ENCODE measurements around the gene MLLT6. TPM values are rescaled to one million over a fixed set of nuclear protein-coding genes. Genes with fewer than 3 reads are reported as not detected.

Gene MLLT6
- total and polyA plus RNA-seq, 10 donors, result 27.3 to 244 (median 143) TPM

- Histone ChIP-seq H3K36me3 (peaks cover 0 to 43% (median 0%) of the 10 kb centered on the region in 6 donors), H3K4me1 (peaks cover 34 to 92% (median 70%) of the 10 kb centered on the region in 6 donors), H3K27me3 (replicated peaks in 1 of 7) (no peaks in the 10 kb centered on the region), H3K9me3 (no peaks in the 10 kb centered on the region), H3K27ac (peak overlapping the region in 7 of 8 donors; percentile 33 to 93 (median 88)), H3K4me3 (peak overlapping the region in 2 of 8 donors; percentile 72 to 79)
- intact Hi-C loops (cut with DNase I; ENCODE audit: low total_unique reads), result loop anchor here (2.0 kb wide), 1 partner anchor 55 kb away; no protein-coding TSS in a partner anchor
- DNase-seq, result no peak
- TF ChIP-seq POLR2AphosphoS5 (IDR thresholded peaks at IDR 0.05) (no peak), CTCF (IDR thresholded peaks at IDR 0.05 in 8 of 11, conservative IDR thresholded peaks at IDR 0.05 in 3 of 11) (no peak), POLR2A (IDR thresholded peaks at IDR 0.05) (no peak)
- 64 to 80% (median 77%) methylated on average over 6 to 8 of the region's 8 CpGs for WGBS, 5 donors
Observed at GRCh38 chr17:38731526-38732294, 26.6 kb downstream of the MLLT6 start.

GRCh38 chr17:38732376-38733281 is 27.6 kb downstream of the MLLT6 start:
- WGBS, 5 donors, result 83 to 88% (median 83%) methylated on average over 5 to 7 of the region's 7 CpGs
- peaks cover 30 to 82% (median 62%) of the 10 kb centered on the region in 6 donors for H3K4me1 ChIP-seq
- no peak for DNase-seq
- peaks cover 0 to 52% (median 0%) of the 10 kb centered on the region in 6 donors for H3K36me3 ChIP-seq
- no peaks in the 10 kb centered on the region for H3K27me3 ChIP-seq (replicated peaks in 1 of 7)
- intact Hi-C loops (cut with DNase I; ENCODE audit: low total_unique reads), result loop anchor here (2.0 kb wide), 1 partner anchor 56 kb away; no protein-coding TSS in a partner anchor
- no peaks in the 10 kb centered on the region for H3K9me3 ChIP-seq
- TF ChIP-seq POLR2AphosphoS5 (IDR thresholded peaks at IDR 0.05) (no peak), POLR2A (IDR thresholded peaks at IDR 0.05) (no peak), CTCF (IDR thresholded peaks at IDR 0.05 in 8 of 11, conservative IDR thresholded peaks at IDR 0.05 in 3 of 11) (no peak)
- peak overlapping the region in 3 of 8 donors; percentile 91 to 93 (median 91) for H3K27ac ChIP-seq
- H3K4me3 ChIP-seq, result no peak overlapping the region

- peak overlapping the region in 2 of 8 donors; percentile 91 to 93 for H3K27ac ChIP-seq
- no peaks in the 10 kb centered on the region for H3K27me3 ChIP-seq (replicated peaks in 1 of 7)
- H3K36me3 ChIP-seq, result peaks cover 0 to 59% (median 1%) of the 10 kb centered on the region in 6 donors
- H3K4me3 ChIP-seq, result no peak overlapping the region
- TF ChIP-seq CTCF (IDR thresholded peaks at IDR 0.05 in 8 of 11, conservative IDR thresholded peaks at IDR 0.05 in 3 of 11) (peak in 2 of 11 experiments; percentile 19 to 26), POLR2AphosphoS5 (IDR thresholded peaks at IDR 0.05) (peak in 1 of 3 donors; percentile 49), POLR2A (IDR thresholded peaks at IDR 0.05) (no peak)
- DNase-seq, result no peak
- H3K9me3 ChIP-seq, result no peaks in the 10 kb centered on the region
- WGBS, 5 donors, result 73 to 87% (median 80%) methylated on average over 8 to 9 of the region's 9 CpGs
- intact Hi-C loops (cut with DNase I; ENCODE audit: low total_unique reads), result loop anchor here (2.0 kb wide), 1 partner anchor 57 kb away; no protein-coding TSS in a partner anchor
- H3K4me1 ChIP-seq, result peaks cover 24 to 74% (median 54%) of the 10 kb centered on the region in 6 donors
Observed at GRCh38 chr17:38733282-38733981, 28.4 kb downstream of the MLLT6 start.
